GM23338 (cell line): Measurements from ENCODE around the gene LRTM2. TPM values are rescaled to one million over a fixed set of nuclear protein-coding genes. Genes with fewer than 3 reads are reported as not detected.

ENCODE experiments used
- ATAC-seq: fragments of 200-7000 bp; cut with Tn5 transposase; 3 replicates; pipeline ENCODE4 v1.9.1; 2020
- DNase-seq: peaks from one replicate; pipeline ENCODE4 v3.0.0-alpha.2; 2015; ENCODE audit warnings: low spot score
- H2AFZ ChIP-seq: fragments of 200-600 bp; sonication (generic); 2 replicates; pipeline ENCODE4 v1.8.0; 2016; ENCODE audit warnings: antibody characterized with exemption, mild to moderate bottlenecking, moderate library complexity
- H3F3A ChIP-seq: fragments of 200-600 bp; sonication (generic); replicated peaks from 2 replicates; pipeline ENCODE4 v1.8.0; 2017; ENCODE audit warnings: antibody characterized with exemption, mixed run types, low read depth
- H3K27ac ChIP-seq: fragments of 200-600 bp; sonication (generic); 2 replicates; pipeline ENCODE4 v1.6.1; 2016; ENCODE audit warnings: low read depth
- H3K27me3 ChIP-seq: fragments of 200-600 bp; sonication (generic); 2 replicates; pipeline ENCODE4 v1.8.0; 2016; ENCODE audit warnings: mild to moderate bottlenecking, mixed run types, moderate library complexity; ENCODE audit not compliant: insufficient read depth
- H3K36me3 ChIP-seq: fragments of 200-600 bp; sonication (generic); 2 replicates; pipeline ENCODE4 v1.8.0; 2016; ENCODE audit warnings: mild to moderate bottlenecking; ENCODE audit not compliant: insufficient read depth
- H3K4me1 ChIP-seq: fragments of 200-600 bp; sonication (generic); 2 replicates; pipeline ENCODE4 v1.8.0; 2016; ENCODE audit warnings: mild to moderate bottlenecking, moderate library complexity; ENCODE audit not compliant: insufficient read depth
- H3K4me2 ChIP-seq: fragments of 200-600 bp; sonication (generic); 2 replicates; pipeline ENCODE4 v1.7.1; 2017; ENCODE audit warnings: mixed run types
- H3K4me3 ChIP-seq: fragments of 200-600 bp; sonication (generic); 2 replicates; pipeline ENCODE4 v1.6.1; 2016; ENCODE audit warnings: mixed run types
- H3K79me2 ChIP-seq: fragments of 200-600 bp; sonication (generic); replicated peaks from 2 replicates; pipeline ENCODE4 v1.8.0; 2017; ENCODE audit warnings: mild to moderate bottlenecking; ENCODE audit not compliant: insufficient read depth
- H3K9me2 ChIP-seq: fragments of 200-600 bp; sonication (generic); 2 replicates; pipeline ENCODE4 v1.8.0; 2017; ENCODE audit not compliant: insufficient read depth
- H4K20me1 ChIP-seq: fragments of 200-600 bp; sonication (generic); replicated peaks from 2 replicates; pipeline ENCODE4 v1.8.0; 2017; ENCODE audit warnings: mild to moderate bottlenecking; ENCODE audit not compliant: insufficient read depth
- H3K27ac Mint-ChIP-seq: 2 replicates; pipeline ENCODE4 v1.8.0; 2020; ENCODE audit warnings: inconsistent platforms, mild to moderate bottlenecking, moderate library complexity, mixed read lengths
- H3K27me3 Mint-ChIP-seq: 3 replicates; pipeline ENCODE4 v1.8.0; 2022; ENCODE audit warnings: low read depth, mild to moderate bottlenecking, moderate library complexity, mixed read lengths, inconsistent platforms; ENCODE audit not compliant: insufficient read depth, poor library complexity
- H3K36me3 Mint-ChIP-seq: 3 replicates; pipeline ENCODE4 v1.8.0; 2021; ENCODE audit warnings: low read depth, mild to moderate bottlenecking, inconsistent platforms, moderate library complexity, mixed read lengths
- H3K4me1 Mint-ChIP-seq: 3 replicates; pipeline ENCODE4 v1.8.0; 2020; ENCODE audit warnings: mild to moderate bottlenecking, inconsistent platforms, mixed read lengths
- H3K4me3 Mint-ChIP-seq: 3 replicates; pipeline ENCODE4 v1.8.0; 2021; ENCODE audit warnings: moderate library complexity, mild to moderate bottlenecking, inconsistent platforms, mixed read lengths
- H3K9me3 Mint-ChIP-seq: 3 replicates; pipeline ENCODE4 v1.8.0; 2020; ENCODE audit warnings: moderate library complexity, mild to moderate bottlenecking, inconsistent platforms, mixed read lengths
- CREB1 ChIP-seq: fragments of 250-450 bp; sonication (Bioruptor Pico); IDR thresholded peaks from 2 replicates; pipeline ENCODE4 v1.5.0; 2020; ENCODE audit warnings: low read depth, mild to moderate bottlenecking, moderate library complexity
- CTCF ChIP-seq, 2 experiments: fragments of 200-600 bp in 1 of 2; sonication (generic) in 1 of 2; conservative IDR thresholded peaks; 2 replicates each; pipeline versions ENCODE4 v1.5.1 to v1.6.1; 2016 to 2017; ENCODE audit warnings: antibody characterized with exemption in 2 of 2, low read depth in 2 of 2, mild to moderate bottlenecking in 2 of 2, moderate library complexity in 1 of 2
- ETS1 ChIP-seq: IDR thresholded peaks from 2 replicates; pipeline ENCODE4 v1.6.1; 2016; ENCODE audit warnings: antibody characterized with exemption
- EZH2 ChIP-seq: fragments of 200-600 bp; sonication (generic); IDR thresholded peaks from one replicate; pipeline ENCODE4 v1.8.0; 2017; ENCODE audit warnings: antibody characterized with exemption, mild to moderate bottlenecking, low read depth; ENCODE audit not compliant: unreplicated experiment
- EZH2phosphoT487 ChIP-seq: fragments of 200-600 bp; sonication (generic); IDR thresholded peaks from one replicate; pipeline ENCODE4 v1.8.1; 2018; ENCODE audit warnings: antibody characterized with exemption; ENCODE audit not compliant: unreplicated experiment
- POLR2AphosphoS5 ChIP-seq: IDR thresholded peaks from 2 replicates; pipeline ENCODE4 v1.6.1; 2016; ENCODE audit warnings: antibody characterized with exemption, low read depth
- REST ChIP-seq: IDR thresholded peaks from one replicate; pipeline ENCODE4 v1.6.1; 2018; ENCODE audit warnings: antibody characterized with exemption; ENCODE audit not compliant: unreplicated experiment
- STAT1 ChIP-seq: IDR thresholded peaks from one replicate; pipeline ENCODE4 v1.6.1; 2016; ENCODE audit warnings: antibody characterized with exemption; ENCODE audit not compliant: unreplicated experiment
- ZNF114 ChIP-seq: fragments of 250-450 bp; sonication (Bioruptor Pico); IDR thresholded peaks from 2 replicates; pipeline ENCODE4 v1.5.0; 2020; ENCODE audit warnings: mild to moderate bottlenecking, moderate library complexity
- ZNF331 ChIP-seq: fragments of 250-450 bp; sonication (Bioruptor Pico); IDR thresholded peaks from 2 replicates; pipeline ENCODE4 v1.5.0; 2020; ENCODE audit warnings: low read depth, mild to moderate bottlenecking, moderate library complexity
- ZNF462 ChIP-seq: fragments of 250-450 bp; sonication (Bioruptor Pico); IDR thresholded peaks from 2 replicates; pipeline ENCODE4 v1.5.0; 2020; ENCODE audit warnings: mild to moderate bottlenecking, moderate library complexity
- polyA plus RNA-seq: library from polyadenylated mRNA; unstranded; fragments of >200 nt; fragmentation: Nextera tagmentation; extraction: Ambion mirVana; gene quantifications from 2 replicates; pipeline ENCODE4 v1.2.1, GENCODE V29; 2016
- total RNA-seq: library from RNA; depleted of rRNA; stranded (reverse); fragments of >200 nt; shearing (Covaris generic); gene quantifications from 2 replicates; pipeline ENCODE4 v1.2.3, GENCODE V29; 2014

LRTM2 gene
- total and polyA plus RNA-seq, 2 experiments from 2014 or later, result 0.08 TPM; not detected in 1

- TF ChIP-seq ZNF114 (CRISPR knock-in tag), result no peak
- TF ChIP-seq STAT1, result no peak
- TF ChIP-seq EZH2phosphoT487, result no peak
- no peak for TF ChIP-seq CREB1 (CRISPR knock-in tag)
- TF ChIP-seq REST, result no peak
- TF ChIP-seq EZH2, result no peak
Observed at GRCh38 chr12:1876086-1876485, 55.7 kb downstream of the LRTM2 start (continued).

- H3K27ac Mint-ChIP-seq, result no peak overlapping the region
- H3K4me3 Mint-ChIP-seq, result no peak overlapping the region
- TF ChIP-seq POLR2AphosphoS5, result no peak
- no peak for TF ChIP-seq ZNF331
- no peak for TF ChIP-seq ZNF462 (CRISPR knock-in tag)
- no peak for TF ChIP-seq EZH2
- no peak for TF ChIP-seq STAT1
- no peak for TF ChIP-seq CTCF (conservative IDR thresholded peaks at IDR 0.05; ENCODE audit: low read depth in 2 of 2)
- no peak for TF ChIP-seq EZH2phosphoT487
- no peak for TF ChIP-seq ETS1
- TF ChIP-seq ZNF114 (CRISPR knock-in tag), result no peak
- no peak for TF ChIP-seq CREB1 (CRISPR knock-in tag)
Observed at GRCh38 chr12:1877169-1877878, 57.0 kb downstream of the LRTM2 start.

More at GRCh38 chr12:1877169-1877878, 57.0 kb downstream of the LRTM2 start:
- H3K36me3 Mint-ChIP-seq, result no peaks in the 10 kb centered on the region
- Histone ChIP-seq H3K9me2 (no peaks in the 10 kb centered on the region), H3K27me3 (no peaks in the 10 kb centered on the region), H3K79me2 (no peaks in the 10 kb centered on the region), H3K4me1 (no peaks in the 10 kb centered on the region), H4K20me1 (no peaks in the 10 kb centered on the region), H3K36me3 (no peaks in the 10 kb centered on the region), H3K4me3 (no peak overlapping the region), H2AFZ (no peak overlapping the region), H3K4me2 (no peak overlapping the region), H3F3A (no peaks in the 10 kb centered on the region), H3K27ac (no peak overlapping the region)
- H3K9me3 Mint-ChIP-seq, result no peaks in the 10 kb centered on the region
- H3K4me1 Mint-ChIP-seq, result no peaks in the 10 kb centered on the region
- DNase-seq (no peak), ATAC-seq (no peak)
- peaks cover 14% of the 10 kb centered on the region for H3K27me3 Mint-ChIP-seq
